COR-L47 (cell line): Measurements from ENCODE around the gene EPS15.

ENCODE experiments used
- DNase-seq: peaks from one replicate; lab custom pipeline; 2025; lab: John Stamatoyannopoulos, UW

Gene EPS15

DNA sequence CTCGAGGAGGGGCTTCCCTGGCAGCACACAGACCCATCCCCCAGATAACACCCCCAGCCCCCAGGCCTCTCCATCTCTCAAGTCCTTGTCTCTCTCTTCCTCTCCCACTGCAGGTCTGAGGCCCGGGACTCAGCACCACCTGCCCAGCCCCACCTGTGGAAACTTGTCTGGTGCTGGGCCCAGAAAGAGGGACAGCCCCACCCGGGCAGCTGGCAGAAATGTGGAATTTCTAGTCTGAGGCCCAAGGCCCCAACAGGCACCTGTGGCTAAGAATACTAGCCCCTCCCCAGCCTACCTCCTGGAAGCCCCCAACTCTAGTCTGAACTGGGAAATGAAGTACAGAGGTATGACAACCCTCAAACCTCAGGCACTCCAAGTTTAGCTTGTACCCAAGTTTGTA, 204.1 kb downstream of the EPS15 start:
- no peak for DNase-seq

DNA sequence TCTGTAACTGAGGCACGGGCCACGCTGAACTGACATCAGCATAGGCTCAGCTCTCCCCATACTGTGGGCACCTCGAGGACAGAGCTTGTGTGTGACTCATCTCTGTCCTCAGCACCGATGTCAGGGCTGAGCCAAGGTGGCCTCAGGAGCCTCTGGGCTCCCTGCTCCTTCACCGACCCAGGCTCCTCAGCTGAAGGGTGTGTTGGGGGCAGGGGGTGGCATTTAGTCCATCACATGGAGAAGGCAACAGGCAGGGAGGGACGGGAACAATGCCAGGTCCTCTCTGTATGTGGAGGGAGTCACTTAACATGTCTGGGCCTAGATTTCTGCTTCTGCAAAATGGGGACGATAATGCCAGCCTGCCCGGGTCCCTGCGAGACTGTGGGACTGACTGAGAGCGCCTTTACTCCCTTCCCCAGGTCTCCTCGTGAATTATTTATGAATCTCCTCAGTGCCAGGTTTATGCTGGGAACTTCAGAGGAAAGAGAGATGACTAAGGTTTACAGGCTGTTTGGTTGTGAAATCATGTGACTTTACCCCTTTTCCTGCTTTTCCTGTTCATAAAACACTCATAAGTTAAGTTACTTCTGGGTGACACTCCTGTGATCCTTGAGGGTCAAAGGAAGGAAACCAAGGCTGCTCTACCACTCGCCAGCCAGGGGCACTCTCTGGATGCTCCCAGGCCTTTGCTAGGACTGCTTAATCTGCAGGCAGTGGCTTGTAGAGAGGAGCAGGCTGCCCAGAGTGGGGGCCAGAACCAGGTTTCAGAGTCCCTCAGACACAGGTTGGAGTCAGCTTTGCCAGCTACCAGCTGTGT, 204.9 kb downstream of the EPS15 start:
- DNase-seq = no peak

DNA sequence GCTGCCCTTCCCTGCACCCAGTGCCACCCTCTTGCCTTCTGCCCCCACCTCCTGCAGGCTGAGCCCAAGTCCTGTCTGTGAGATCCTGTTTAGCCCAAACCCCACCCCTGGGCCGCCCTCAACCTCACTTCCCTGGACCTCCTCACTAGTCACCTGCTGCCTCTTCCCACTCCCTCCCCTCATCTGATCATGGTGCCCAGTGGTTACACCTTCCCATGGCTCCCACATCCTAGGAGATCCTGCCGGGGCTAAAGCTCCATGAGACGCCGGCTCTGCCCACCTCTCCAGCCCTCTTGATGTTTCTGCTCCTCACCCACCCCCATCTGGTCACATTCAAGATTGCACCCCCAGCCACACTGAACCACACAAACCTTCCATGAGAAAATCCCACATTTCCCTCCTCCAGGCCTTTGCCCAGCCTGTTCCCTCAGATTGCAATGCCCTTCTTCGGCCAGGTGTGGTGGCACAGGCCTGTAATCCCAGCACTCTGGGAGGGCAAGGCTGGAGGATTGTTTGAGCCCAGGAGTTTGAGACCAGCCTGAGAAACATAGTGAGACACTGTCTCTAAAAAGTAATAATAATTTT, 205.7 kb downstream of the EPS15 start:
- no peak for DNase-seq

DNA sequence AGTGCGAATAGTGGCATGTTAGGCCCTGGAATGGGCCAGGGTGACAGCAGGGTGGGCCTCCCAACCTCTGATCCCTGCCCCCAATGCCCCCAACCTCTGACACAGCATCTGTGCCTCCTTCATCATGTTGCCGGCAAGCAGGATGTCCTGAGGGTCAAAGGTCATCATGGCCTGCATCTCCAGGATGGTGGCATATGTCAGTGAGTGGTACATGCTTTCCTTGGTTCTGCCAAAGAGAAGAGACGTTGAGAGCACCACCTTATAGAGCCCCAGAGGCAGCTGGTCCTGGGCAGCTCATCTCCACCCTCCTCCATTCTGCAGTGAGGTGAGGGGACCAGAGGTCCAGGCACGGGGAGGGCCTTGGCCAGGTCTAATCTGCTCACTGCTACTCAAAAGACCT, 206.3 kb downstream of the EPS15 start:
- DNase-seq = no peak

DNA sequence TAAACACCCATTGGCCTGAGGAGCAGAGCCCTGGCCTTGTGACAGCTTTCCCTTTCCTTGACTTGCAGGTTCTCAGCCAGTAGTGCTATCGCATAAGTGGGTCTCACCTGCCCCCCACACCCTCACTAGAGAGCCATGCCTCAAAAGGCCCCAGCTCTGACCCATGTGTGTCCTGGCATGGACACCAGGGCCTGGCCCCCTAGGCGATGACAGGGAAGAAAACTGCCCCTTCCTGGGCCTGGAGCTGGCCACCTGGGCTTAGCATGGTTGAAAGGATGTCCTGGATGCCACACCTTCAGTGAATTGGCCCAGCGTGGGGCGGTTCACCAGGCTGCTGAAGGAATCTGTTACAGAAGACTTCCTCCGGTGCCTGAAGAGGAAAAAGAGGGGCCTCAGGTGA, 207.2 kb downstream of the EPS15 start:
- DNase-seq = no peak

DNA sequence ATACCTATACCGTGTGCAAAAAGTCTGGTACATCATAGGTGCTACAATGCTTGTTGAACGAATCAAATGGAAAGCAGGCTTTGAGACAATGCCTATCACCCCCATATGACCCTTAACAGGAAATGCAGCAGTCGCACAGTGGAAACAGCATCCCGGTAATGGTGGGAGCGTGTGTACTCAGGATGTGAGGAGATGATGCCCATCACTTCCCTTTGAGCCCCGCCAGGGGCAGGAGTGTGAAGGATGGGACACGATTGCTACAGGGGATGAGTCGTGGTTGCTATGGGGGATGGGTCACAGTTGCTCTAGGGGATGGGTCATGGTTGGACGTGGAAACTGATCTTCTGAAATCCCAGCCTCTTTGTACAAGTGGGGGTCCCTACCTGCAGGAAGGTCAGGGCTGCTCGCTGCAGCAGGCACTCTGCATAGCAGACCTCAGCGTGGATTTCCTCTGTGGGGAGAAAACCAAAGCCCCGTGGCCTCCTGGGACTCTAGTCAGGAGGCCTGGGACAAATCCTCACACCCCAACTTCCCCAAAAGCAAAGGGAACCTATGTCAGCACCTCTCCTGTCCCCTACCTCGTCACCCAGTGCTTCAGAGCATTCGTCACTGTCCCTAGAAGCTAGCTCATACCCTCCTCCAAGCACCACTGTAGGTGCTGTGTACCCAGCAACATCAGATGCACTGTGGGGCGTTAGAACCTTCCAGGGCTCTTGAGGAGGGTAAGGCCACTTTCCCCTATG, 208.0 kb downstream of the EPS15 start:
- no peak for DNase-seq

DNA sequence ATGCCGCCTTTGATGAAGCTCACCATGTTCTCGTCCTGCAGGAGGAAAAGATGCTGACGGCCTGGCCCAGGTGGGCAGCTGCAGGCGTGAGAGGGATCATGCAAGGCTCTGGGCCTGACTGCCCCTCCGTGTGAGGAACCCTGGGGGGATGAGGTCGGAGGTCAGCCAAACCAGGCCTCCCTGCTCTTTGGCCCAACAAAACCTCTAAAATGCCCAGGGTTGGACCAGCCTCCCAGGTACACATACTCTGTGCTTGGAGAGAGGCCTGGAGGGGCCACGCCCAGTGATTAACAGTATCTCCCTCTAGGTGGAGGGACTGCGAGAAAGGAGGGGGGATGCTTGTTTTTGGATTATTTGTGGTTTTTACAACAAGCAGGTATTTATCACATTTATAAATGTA, 209.8 kb downstream of the EPS15 start:
- no peak for DNase-seq

DNA sequence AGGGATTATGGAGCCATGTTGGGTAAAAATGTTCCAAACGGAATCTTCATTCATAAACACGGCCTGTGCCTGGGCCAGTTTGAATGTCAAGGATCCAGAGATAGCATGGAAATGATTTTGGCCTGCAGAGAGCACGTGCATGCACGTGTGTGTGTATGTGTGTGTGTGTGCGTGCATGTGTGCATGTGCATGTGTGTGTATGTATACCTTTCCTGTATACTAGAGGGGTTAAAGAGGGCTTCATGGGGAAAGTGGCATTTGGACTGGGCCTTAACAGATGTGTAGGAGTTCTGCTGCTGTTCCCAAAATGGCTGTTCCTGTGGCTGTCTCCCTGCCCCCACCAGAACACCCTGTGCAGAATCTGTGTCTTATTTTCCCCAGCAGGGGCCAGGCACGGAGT, 210.4 kb downstream of the EPS15 start:
- DNase-seq = no peak

DNA sequence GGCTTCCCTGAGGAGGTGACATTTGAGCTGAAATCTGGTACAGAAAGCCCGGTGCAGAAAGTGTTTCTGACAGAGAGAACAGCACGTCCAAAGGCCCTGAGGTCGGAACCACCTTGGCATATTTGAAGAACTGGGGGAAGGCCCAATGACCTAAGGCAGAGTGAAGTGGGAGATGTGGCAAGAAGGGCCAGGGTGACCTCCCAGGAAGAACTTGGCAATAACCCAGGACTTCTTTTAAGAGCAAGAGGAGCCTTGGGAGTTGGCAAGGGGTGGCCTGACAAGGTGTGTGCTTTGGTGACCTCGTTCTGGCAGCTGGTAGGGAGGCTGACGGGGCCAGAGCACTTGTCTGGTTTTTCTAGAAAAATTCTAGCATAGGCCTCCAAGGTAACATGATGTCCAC, 212.1 kb downstream of the EPS15 start:
- no peak for DNase-seq

DNA sequence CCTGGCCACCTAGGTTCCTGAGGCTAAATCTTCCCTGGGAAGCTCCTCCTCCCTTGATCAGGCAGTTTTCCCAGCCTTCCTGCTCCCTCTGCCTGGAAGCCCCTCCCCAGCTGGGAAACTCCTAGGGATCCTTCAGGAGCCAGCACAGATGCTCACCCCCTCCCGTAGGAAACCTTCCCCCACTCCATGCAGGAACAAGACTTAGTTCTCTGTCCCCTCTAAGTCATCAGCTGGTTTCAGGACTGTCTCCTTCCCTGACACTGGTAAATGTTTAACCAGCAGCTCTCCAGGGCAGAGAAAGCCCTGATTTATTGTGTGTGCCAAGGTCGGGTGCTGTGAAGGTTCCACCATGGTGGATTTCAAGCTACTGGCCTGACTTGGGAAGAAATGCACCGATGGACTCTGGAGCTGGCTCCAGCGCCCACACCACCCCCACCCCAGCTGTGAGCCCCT, 213.7 kb downstream of the EPS15 start:
- no peak for DNase-seq

DNA sequence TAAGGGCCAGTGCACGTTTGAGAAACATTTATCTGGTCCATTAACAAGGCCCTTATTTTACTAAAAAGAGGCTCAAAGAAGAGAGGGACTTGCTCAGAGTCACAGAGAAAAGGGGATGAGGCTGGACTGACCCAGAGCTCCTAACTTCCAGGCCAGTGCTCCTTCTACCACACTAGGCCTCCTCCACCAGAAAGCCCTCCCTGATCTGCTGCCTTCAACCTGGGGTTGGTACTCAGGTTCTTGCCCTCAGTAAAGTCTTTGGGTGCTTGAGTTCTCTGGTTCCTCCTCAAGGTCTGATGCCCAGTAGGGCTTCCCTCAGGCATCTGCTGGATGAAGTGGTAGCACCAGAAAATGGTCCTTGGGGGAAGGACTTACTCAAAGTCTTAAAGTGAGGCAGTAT, 214.7 kb downstream of the EPS15 start:
- no peak for DNase-seq
